Osteoblast (primary cell): ENCODE results near the gene NR2F1. TPM values are rescaled to one million over a fixed set of nuclear protein-coding genes. Genes with fewer than 3 reads are reported as not detected.

Experiments
- DNase-seq: peaks from one replicate; pipeline ENCODE4 v3.0.0; 2011; ENCODE audit warnings: low spot score, mixed read lengths; ENCODE audit not compliant: insufficient read length; ENCODE audit errors: missing footprints
- H2AFZ ChIP-seq: 2 replicates; pipeline ENCODE4 v1.6.0; 2011; ENCODE audit warnings: mild to moderate bottlenecking, low read length
- H3K27ac ChIP-seq: 2 replicates; pipeline ENCODE4 v1.5.1; 2011; ENCODE audit warnings: mild to moderate bottlenecking, low read depth, low read length, moderate library complexity
- H3K27me3 ChIP-seq: 2 replicates; pipeline ENCODE4 v1.6.0; 2012; ENCODE audit warnings: mild to moderate bottlenecking, control low read depth, inconsistent platforms, low read length, moderate library complexity; ENCODE audit not compliant: insufficient read depth
- H3K36me3 ChIP-seq: 2 replicates; pipeline ENCODE4 v1.5.1; 2011; ENCODE audit warnings: mild to moderate bottlenecking, low read length, control low read depth, moderate library complexity; ENCODE audit not compliant: insufficient read depth
- H3K4me1 ChIP-seq: 2 replicates; pipeline ENCODE4 v1.5.1; 2011; ENCODE audit warnings: mild to moderate bottlenecking, low read length, control low read depth, moderate library complexity; ENCODE audit not compliant: insufficient read depth
- H3K4me2 ChIP-seq: 2 replicates; pipeline ENCODE4 v1.6.0; 2011; ENCODE audit warnings: mild to moderate bottlenecking, low read length; ENCODE audit not compliant: insufficient read depth
- H3K4me3 ChIP-seq: fragments of 200-600 bp; sonication (generic); 3 replicates; pipeline ENCODE4 v1.5.1; 2012; ENCODE audit warnings: mild to moderate bottlenecking, low read length, inconsistent platforms; ENCODE audit not compliant: insufficient read depth
- H3K79me2 ChIP-seq: 2 replicates; pipeline ENCODE4 v1.6.0; 2012; ENCODE audit warnings: mild to moderate bottlenecking, low read length, control low read depth, inconsistent platforms; ENCODE audit not compliant: insufficient read depth
- H3K9me3 ChIP-seq: 2 replicates; pipeline ENCODE4 v1.5.1; 2011; ENCODE audit warnings: low read depth, low read length, control low read depth
- H4K20me1 ChIP-seq: 2 replicates; pipeline ENCODE4 v1.6.0; 2012; ENCODE audit warnings: mild to moderate bottlenecking, low read length, control low read depth; ENCODE audit not compliant: insufficient read depth
- total RNA-seq: library from RNA; depleted of rRNA; stranded (reverse); fragments of >200 nt; gene quantifications from 2 replicates; pipeline ENCODE4 v1.2.3, GENCODE V29; 2012
- TF ChIP-seq, protein P1 (sequence below): IDR thresholded peaks from 2 replicates; pipeline ENCODE4 v1.5.1; 2011; ENCODE audit warnings: mild to moderate bottlenecking, low read depth, low read length, moderate library complexity; ENCODE audit errors: extremely low read depth

Gene NR2F1
- total RNA-seq, 1 donor: 7.2 TPM

DNA sequence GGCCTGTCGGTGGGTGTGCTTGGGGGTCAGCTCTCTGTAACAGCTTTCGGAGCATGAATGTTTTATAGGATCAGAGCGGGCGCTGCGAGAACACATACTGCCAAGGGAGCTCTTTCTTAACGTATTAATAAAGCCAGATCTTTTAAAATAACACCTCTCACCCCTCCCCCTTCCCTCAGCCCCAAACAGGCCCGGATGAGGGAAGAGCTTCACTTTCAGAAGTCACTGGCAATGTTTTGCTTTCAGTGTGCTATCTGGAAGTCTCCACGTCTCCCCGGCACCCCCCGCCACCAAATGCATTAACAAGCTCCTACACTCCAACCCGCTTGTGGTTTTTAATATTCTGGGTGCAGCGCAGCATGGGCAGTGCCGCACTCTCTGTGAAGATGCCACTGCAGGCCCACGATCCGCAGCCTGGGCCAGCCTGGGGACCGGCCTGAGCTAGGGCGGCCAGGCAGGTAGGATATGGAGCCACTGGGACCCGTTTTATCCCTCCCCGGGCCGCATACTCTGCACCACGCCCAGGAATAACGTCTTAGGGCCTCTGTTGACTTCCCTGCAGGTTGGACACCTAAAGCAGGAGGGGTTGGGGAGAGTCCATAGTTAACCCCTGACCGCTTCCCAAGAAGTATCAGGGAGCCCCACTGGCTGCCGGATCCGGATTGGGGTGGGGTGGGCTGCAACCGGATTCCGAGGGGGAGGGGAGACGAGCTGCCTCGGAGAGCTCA, 12.6 kb downstream of the NR2F1 start:
- H3K79me2 ChIP-seq: peaks cover 19% of the 10 kb centered on the region
- TF ChIP-seq, protein P1, sequence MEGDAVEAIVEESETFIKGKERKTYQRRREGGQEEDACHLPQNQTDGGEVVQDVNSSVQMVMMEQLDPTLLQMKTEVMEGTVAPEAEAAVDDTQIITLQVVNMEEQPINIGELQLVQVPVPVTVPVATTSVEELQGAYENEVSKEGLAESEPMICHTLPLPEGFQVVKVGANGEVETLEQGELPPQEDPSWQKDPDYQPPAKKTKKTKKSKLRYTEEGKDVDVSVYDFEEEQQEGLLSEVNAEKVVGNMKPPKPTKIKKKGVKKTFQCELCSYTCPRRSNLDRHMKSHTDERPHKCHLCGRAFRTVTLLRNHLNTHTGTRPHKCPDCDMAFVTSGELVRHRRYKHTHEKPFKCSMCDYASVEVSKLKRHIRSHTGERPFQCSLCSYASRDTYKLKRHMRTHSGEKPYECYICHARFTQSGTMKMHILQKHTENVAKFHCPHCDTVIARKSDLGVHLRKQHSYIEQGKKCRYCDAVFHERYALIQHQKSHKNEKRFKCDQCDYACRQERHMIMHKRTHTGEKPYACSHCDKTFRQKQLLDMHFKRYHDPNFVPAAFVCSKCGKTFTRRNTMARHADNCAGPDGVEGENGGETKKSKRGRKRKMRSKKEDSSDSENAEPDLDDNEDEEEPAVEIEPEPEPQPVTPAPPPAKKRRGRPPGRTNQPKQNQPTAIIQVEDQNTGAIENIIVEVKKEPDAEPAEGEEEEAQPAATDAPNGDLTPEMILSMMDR: no peak

DNA sequence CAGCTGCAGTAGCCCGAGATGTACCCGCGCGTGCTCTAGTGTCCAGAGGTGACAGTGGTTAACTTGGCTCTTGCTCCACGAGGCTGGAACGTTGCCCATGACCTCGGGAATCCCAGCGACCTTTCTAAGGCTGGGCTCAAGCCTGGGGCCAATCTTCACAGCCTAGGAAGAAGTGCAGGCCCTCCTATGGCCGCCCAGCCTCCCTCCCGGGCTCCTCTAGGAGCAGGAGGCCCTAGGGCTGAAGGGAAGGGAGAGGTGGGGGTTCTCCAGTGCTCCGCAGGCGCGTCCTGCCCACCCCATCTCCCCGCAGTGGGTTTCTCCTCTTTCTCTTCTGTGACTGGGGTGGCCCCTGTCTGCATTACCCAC, 13.3 kb downstream of the NR2F1 start:
- TF ChIP-seq, protein P1: no peak
- H3K4me3 ChIP-seq: no peak overlapping the region
- DNase-seq: no peak
- no peaks in the 10 kb centered on the region for H3K4me1 ChIP-seq
- peaks cover 9% of the 10 kb centered on the region for H4K20me1 ChIP-seq
- H3K27me3 ChIP-seq: peaks cover 37% of the 10 kb centered on the region
- H3K4me2 ChIP-seq: peak overlapping the region; percentile 48
- no peaks in the 10 kb centered on the region for H3K9me3 ChIP-seq
- no peak overlapping the region for H3K27ac ChIP-seq
- H2AFZ ChIP-seq: no peak overlapping the region
- H3K79me2 ChIP-seq: peaks cover 13% of the 10 kb centered on the region
- H3K36me3 ChIP-seq: peaks cover 6% of the 10 kb centered on the region

More for the DNA sequence above, 12.6 kb downstream of the NR2F1 start:
- Histone ChIP-seq H4K20me1 (peaks cover 9% of the 10 kb centered on the region), H2AFZ (no peak overlapping the region), H3K36me3 (peaks cover 6% of the 10 kb centered on the region), H3K4me2 (no peak overlapping the region), H3K9me3 (no peaks in the 10 kb centered on the region), H3K4me1 (no peaks in the 10 kb centered on the region), H3K27ac (no peak overlapping the region), H3K27me3 (peaks cover 30% of the 10 kb centered on the region), H3K4me3 (no peak overlapping the region)
- no peak for DNase-seq

DNA sequence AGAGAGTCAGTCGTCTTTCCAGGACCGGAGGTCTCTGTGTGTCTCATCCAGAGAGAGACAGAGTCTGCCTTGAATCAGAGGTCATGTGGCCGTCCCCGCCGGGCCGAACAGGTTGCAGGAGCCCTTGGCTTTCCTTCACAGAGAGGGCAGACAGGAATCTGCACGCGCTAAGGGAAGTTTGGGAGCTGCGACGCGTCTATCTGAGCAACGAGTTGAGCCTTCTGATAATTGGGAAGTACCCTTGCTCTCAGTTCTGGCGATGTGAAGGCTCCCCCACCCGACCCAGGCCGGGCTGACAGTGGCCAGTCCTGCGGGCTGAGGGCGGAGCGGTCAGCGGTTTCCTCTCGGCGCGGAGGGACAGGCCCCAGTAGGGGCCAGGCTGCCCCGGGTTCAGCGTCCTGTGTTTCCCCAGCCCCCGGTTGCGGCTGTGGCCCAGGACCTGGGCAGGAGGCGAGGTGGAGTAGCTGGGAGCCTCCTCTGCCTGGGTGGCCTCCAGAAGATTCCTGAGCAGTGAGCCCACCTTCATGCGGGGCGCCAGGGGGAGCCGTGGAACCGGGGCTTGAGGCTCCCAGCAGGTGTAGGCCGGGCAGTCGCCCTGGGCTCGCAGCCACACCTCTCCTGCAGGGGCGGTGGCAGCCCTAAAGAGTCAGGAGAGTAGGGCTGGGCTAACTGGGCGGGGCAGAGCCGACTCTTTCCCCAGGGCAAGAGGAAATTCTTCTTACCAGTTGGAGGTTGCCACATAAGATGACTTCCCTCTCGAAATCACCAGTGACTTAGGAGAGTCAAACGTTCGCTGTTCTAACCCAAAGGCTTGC, 13.9 kb downstream of the NR2F1 start:
- H3K4me1 ChIP-seq: no peaks in the 10 kb centered on the region
- peak overlapping the region; percentile 48 for H3K4me2 ChIP-seq
- no peak for DNase-seq
- H3K27me3 ChIP-seq: peaks cover 43% of the 10 kb centered on the region
- no peaks in the 10 kb centered on the region for H3K9me3 ChIP-seq
- H3K27ac ChIP-seq: no peak overlapping the region
- peaks cover 6% of the 10 kb centered on the region for H3K36me3 ChIP-seq
- H4K20me1 ChIP-seq: peaks cover 6% of the 10 kb centered on the region
- H3K4me3 ChIP-seq: peak overlapping the region; percentile 20
- peak overlapping the region; percentile 29 for H2AFZ ChIP-seq
- TF ChIP-seq, protein P1: no peak
- H3K79me2 ChIP-seq: peaks cover 7% of the 10 kb centered on the region
